DND-41 (cell line): ENCODE data around the gene PDPK1.

Source experiments
- ATAC-seq: fragments of 200-7000 bp; cut with Tn5 transposase; 3 replicates; pipeline ENCODE4 v1.9.1; 2021; ENCODE audit warnings: low read depth; ENCODE audit not compliant: insufficient read depth
- DNase-seq: peaks from one replicate; pipeline ENCODE4 v3.0.0-alpha.2; 2020
- H2AFZ ChIP-seq: 2 replicates; pipeline ENCODE4 v1.6.0; 2012; ENCODE audit warnings: low read depth, low read length
- H3K27ac ChIP-seq: 2 replicates; pipeline ENCODE4 v1.5.1; 2012; ENCODE audit warnings: low read length, inconsistent platforms
- H3K27me3 ChIP-seq: fragments of 200-600 bp; sonication (generic); 2 replicates; pipeline ENCODE4 v1.6.0; 2012; ENCODE audit warnings: low read length, mild to moderate bottlenecking, inconsistent platforms; ENCODE audit not compliant: insufficient read depth, poor library complexity
- H3K36me3 ChIP-seq: 2 replicates; pipeline ENCODE4 v1.5.1; 2012; ENCODE audit warnings: low read length, inconsistent platforms; ENCODE audit not compliant: insufficient read depth
- H3K4me1 ChIP-seq: 2 replicates; pipeline ENCODE4 v1.5.1; 2012; ENCODE audit warnings: mild to moderate bottlenecking, low read length; ENCODE audit not compliant: insufficient read depth
- H3K4me2 ChIP-seq: 2 replicates; pipeline ENCODE4 v1.6.0; 2012; ENCODE audit warnings: mild to moderate bottlenecking, moderate library complexity, low read length, inconsistent platforms; ENCODE audit not compliant: insufficient read depth
- H3K4me3 ChIP-seq, 2 experiments: fragments of 200-600 bp in 1 of 2; shearing (Covaris generic) in 1 of 2; 2 replicates each; pipeline ENCODE4 v1.5.1; 2012 to 2016; ENCODE audit warnings: inconsistent platforms in 2 of 2, low read length in 2 of 2, mild to moderate bottlenecking in 2 of 2, low read depth in 1 of 2, moderate library complexity in 1 of 2
- H3K79me2 ChIP-seq: 2 replicates; pipeline ENCODE4 v1.6.0; 2012; ENCODE audit warnings: low read length, inconsistent platforms; ENCODE audit not compliant: insufficient read depth
- H3K9ac ChIP-seq: 2 replicates; pipeline ENCODE4 v1.6.0; 2012; ENCODE audit warnings: low read depth, mild to moderate bottlenecking, inconsistent platforms, low read length, moderate library complexity
- H3K9me3 ChIP-seq: 2 replicates; pipeline ENCODE4 v1.5.1; 2012; ENCODE audit warnings: low read length, moderate library complexity, mild to moderate bottlenecking, inconsistent platforms; ENCODE audit not compliant: insufficient read depth, severe bottlenecking
- H4K20me1 ChIP-seq: 2 replicates; pipeline ENCODE4 v1.6.0; 2012; ENCODE audit warnings: low read length; ENCODE audit not compliant: insufficient read depth
- CTCF ChIP-seq: IDR thresholded peaks from 2 replicates; pipeline ENCODE4 v1.5.1; 2012; ENCODE audit warnings: borderline replicate concordance, low read length, moderate library complexity, mild to moderate bottlenecking; ENCODE audit not compliant: poor library complexity, severe bottlenecking; ENCODE audit errors: extremely low read depth
- EZH2 ChIP-seq: IDR thresholded peaks from 3 replicates; pipeline ENCODE4 v1.6.1; 2012; ENCODE audit warnings: borderline replicate concordance, low read depth, mild to moderate bottlenecking, moderate library complexity, low read length, inconsistent platforms; ENCODE audit not compliant: severe bottlenecking

The PDPK1 gene

GRCh38 chr16:2507052-2507659, 30.7 kb upstream of the PDPK1 start:
- H3K27ac ChIP-seq, result no peak overlapping the region
- H3K36me3 ChIP-seq, result peaks cover 5% of the 10 kb centered on the region
- H3K4me2 ChIP-seq, result no peak overlapping the region
- TF ChIP-seq CTCF, result no peak
- no peak for TF ChIP-seq EZH2
- H3K27me3 ChIP-seq, result no peaks in the 10 kb centered on the region
- H4K20me1 ChIP-seq, result peaks cover 6% of the 10 kb centered on the region
- DNase-seq (no peak), ATAC-seq (no peak)
- H2AFZ ChIP-seq, result no peak overlapping the region
- H3K4me3 ChIP-seq, result no peak overlapping the region
- H3K9me3 ChIP-seq, result no peaks in the 10 kb centered on the region
- no peaks in the 10 kb centered on the region for H3K4me1 ChIP-seq
- no peaks in the 10 kb centered on the region for H3K79me2 ChIP-seq
- no peak overlapping the region for H3K9ac ChIP-seq

- Histone ChIP-seq H3K27ac (no peak overlapping the region), H4K20me1 (peaks cover under 1% of the 10 kb centered on the region; the same call in 1 of the 2 replicates), H2AFZ (no peak overlapping the region), H3K27me3 (no peaks in the 10 kb centered on the region), H3K4me1 (peaks cover 2% of the 10 kb centered on the region), H3K79me2 (no peaks in the 10 kb centered on the region), H3K36me3 (no peaks in the 10 kb centered on the region; the same call in 1 of the 2 replicates), H3K4me2 (no peak overlapping the region), H3K9ac (no peak overlapping the region), H3K9me3 (no peaks in the 10 kb centered on the region), H3K4me3 (no peak overlapping the region)
- ATAC-seq (no peak), DNase-seq (no peak)
- TF ChIP-seq EZH2, result no peak
- TF ChIP-seq CTCF, result no peak
These were observed 30.2 kb upstream of the PDPK1 start for GRCh38 chr16:2507665-2508064.

- Histone ChIP-seq H4K20me1 (no peaks in the 10 kb centered on the region), H3K27me3 (no peaks in the 10 kb centered on the region), H3K4me2 (no peak overlapping the region), H3K4me1 (peaks cover 10% of the 10 kb centered on the region), H3K27ac (no peak overlapping the region), H3K4me3 (no peak overlapping the region), H3K79me2 (peaks cover under 1% of the 10 kb centered on the region), H3K9ac (no peak overlapping the region), H2AFZ (no peak overlapping the region), H3K36me3 (no peaks in the 10 kb centered on the region; the same call in 1 of the 2 replicates), H3K9me3 (no peaks in the 10 kb centered on the region)
- no peak for DNase-seq
- TF ChIP-seq EZH2 (no peak), CTCF (no peak)
- no peak for ATAC-seq
These were observed 29.0 kb upstream of the PDPK1 start for GRCh38 chr16:2508722-2509400.
